CD4-positive, CD25-positive, alpha-beta regulatory T cell (primary cell): ENCODE data around the gene CBARP. TPM values are rescaled to one million over a fixed set of nuclear protein-coding genes. Genes with fewer than 3 reads are reported as not detected.

Experiments used
- ATAC-seq, 2 donors: fragments of 150-1000 bp; cut with Tn5 transposase; one replicate each; pipeline ENCODE4 v1.10.0; 2021; ENCODE audit warnings: low read depth in 2 of 2, moderate number of reproducible peaks in 2 of 2, moderate library complexity in 1 of 2
- DNase-seq, 3 donors: peaks; one replicate each; pipeline versions ENCODE4 v3.0.0 to v3.0.0-alpha.2; 2012 to 2022; ENCODE audit warnings: mixed read lengths in 1 of 3
- H3K27ac ChIP-seq: one replicate; pipeline ENCODE4 v1.7.0; 2013; ENCODE audit warnings: mild to moderate bottlenecking, low read length; ENCODE audit not compliant: insufficient read depth, poor library complexity, severe bottlenecking
- H3K27me3 ChIP-seq: one replicate; pipeline ENCODE4 v1.7.0; 2013; ENCODE audit warnings: low read length; ENCODE audit not compliant: control insufficient read depth, insufficient read depth
- H3K36me3 ChIP-seq: one replicate; pipeline ENCODE4 v1.7.0; 2013; ENCODE audit warnings: mild to moderate bottlenecking, low read length, moderate library complexity; ENCODE audit not compliant: control insufficient read depth, insufficient read depth
- H3K4me1 ChIP-seq: 2 replicates; pipeline ENCODE4 v1.7.0; 2013; ENCODE audit warnings: mild to moderate bottlenecking, low read length; ENCODE audit not compliant: insufficient read depth, control insufficient read depth, poor library complexity, severe bottlenecking
- H3K4me3 ChIP-seq: one replicate; pipeline ENCODE4 v1.7.0; 2013; ENCODE audit warnings: low read depth, mild to moderate bottlenecking, low read length, moderate library complexity
- H3K9me3 ChIP-seq, 2 experiments: 1 replicate in 1 of 2; 2 replicates in 1 of 2; pipeline ENCODE4 v1.7.0; 2013; ENCODE audit warnings: low read length in 2 of 2, mild to moderate bottlenecking in 1 of 2, moderate library complexity in 1 of 2; ENCODE audit not compliant: control insufficient read depth in 2 of 2
- H3K27ac Mint-ChIP-seq, 3 donors: one replicate each; pipeline ENCODE4 v1.8.0; 2020 to 2022; ENCODE audit warnings: mild to moderate bottlenecking in 3 of 3, mixed read lengths in 3 of 3, moderate library complexity in 2 of 3
- H3K27me3 Mint-ChIP-seq: one replicate; pipeline ENCODE4 v1.8.0; 2022; ENCODE audit warnings: mild to moderate bottlenecking, mixed read lengths
- H3K36me3 Mint-ChIP-seq: one replicate; pipeline ENCODE4 v1.8.0; 2020; ENCODE audit warnings: mixed read lengths
- H3K4me1 Mint-ChIP-seq, 4 donors: one replicate each; pipeline ENCODE4 v1.8.0; 2020 to 2022; ENCODE audit warnings: mixed read lengths in 4 of 4, mild to moderate bottlenecking in 1 of 4
- H3K4me3 Mint-ChIP-seq, 4 donors: one replicate each; pipeline ENCODE4 v1.8.0; 2020 to 2022; ENCODE audit warnings: mild to moderate bottlenecking in 4 of 4, mixed read lengths in 4 of 4, moderate library complexity in 3 of 4
- H3K9me3 Mint-ChIP-seq, 7 donors: one replicate each; pipeline ENCODE4 v1.8.0; 2020 to 2022; ENCODE audit warnings: mixed read lengths in 7 of 7, mild to moderate bottlenecking in 3 of 7, moderate library complexity in 2 of 7
- polyA plus RNA-seq, 4 donors: library from polyadenylated mRNA; unstranded; fragments of 300-500 nt; fragmentation: Illumina TruSeq; gene quantifications; one replicate each; pipeline ENCODE4 v1.2.3, GENCODE V29; 2021
- total RNA-seq: library from RNA; stranded (reverse); gene quantifications from one replicate; pipeline ENCODE4 v1.2.3, GENCODE V29; 2022

The CBARP gene
- total and polyA plus RNA-seq, 5 donors from 2014 or later: 0.12 TPM; not detected in 4

- H3K27ac Mint-ChIP-seq: no peak overlapping the region
- Histone ChIP-seq H3K4me1 (peaks cover 25% of the 10 kb centered on the region), H3K27ac (no peak overlapping the region), H3K4me3 (no peak overlapping the region), H3K9me3 (no peaks in the 10 kb centered on the region), H3K36me3 (no peaks in the 10 kb centered on the region), H3K27me3 (no peaks in the 10 kb centered on the region)
- DNase-seq (no peak), ATAC-seq (no peak)
- H3K4me1 Mint-ChIP-seq: peaks cover 0 to 20% (median 10%) of the 10 kb centered on the region in 4 donors
- peaks cover 16% of the 10 kb centered on the region for H3K27me3 Mint-ChIP-seq
- no peaks in the 10 kb centered on the region for H3K36me3 Mint-ChIP-seq
- peaks cover 0 to 3% (median 0%) of the 10 kb centered on the region in 7 donors for H3K9me3 Mint-ChIP-seq
- H3K4me3 Mint-ChIP-seq: peak overlapping the region in 1 of 4 donors; percentile 47
These were observed 1.9 kb downstream of the CBARP start for GRCh38 chr19:1235625-1236538.

GRCh38 chr19:1234955-1235380 lies 2.8 kb downstream of the CBARP start:
- ATAC-seq: no peak
- peaks cover 0 to 17% (median 10%) of the 10 kb centered on the region in 4 donors for H3K4me1 Mint-ChIP-seq
- H3K27me3 Mint-ChIP-seq: peaks cover 16% of the 10 kb centered on the region
- H3K36me3 Mint-ChIP-seq: no peaks in the 10 kb centered on the region
- Histone ChIP-seq H3K36me3 (no peaks in the 10 kb centered on the region), H3K4me3 (no peak overlapping the region), H3K27me3 (no peaks in the 10 kb centered on the region), H3K27ac (no peak overlapping the region), H3K9me3 (no peaks in the 10 kb centered on the region), H3K4me1 (peaks cover 18% of the 10 kb centered on the region)
- peaks cover 0 to 3% (median 0%) of the 10 kb centered on the region in 7 donors for H3K9me3 Mint-ChIP-seq
- no peak for DNase-seq
- no peak overlapping the region for H3K4me3 Mint-ChIP-seq
- H3K27ac Mint-ChIP-seq: no peak overlapping the region

- no peak for DNase-seq
- Mint-ChIP-seq H3K4me3 (peak overlapping the region in 1 of 4 donors; percentile 77), H3K9me3 (peaks cover 0 to under 1% (median 0%) of the 10 kb centered on the region in 7 donors), H3K27ac (no peak overlapping the region), H3K4me1 (peaks cover 0 to 14% (median 7%) of the 10 kb centered on the region in 4 donors), H3K27me3 (peaks cover 12% of the 10 kb centered on the region), H3K36me3 (no peaks in the 10 kb centered on the region)
- Histone ChIP-seq H3K27me3 (no peaks in the 10 kb centered on the region), H3K27ac (no peak overlapping the region), H3K4me1 (peaks cover 14% of the 10 kb centered on the region), H3K9me3 (no peaks in the 10 kb centered on the region), H3K36me3 (no peaks in the 10 kb centered on the region), H3K4me3 (no peak overlapping the region)
- no peak for ATAC-seq
These were observed 3.5 kb downstream of the CBARP start for GRCh38 chr19:1234051-1234954.

GRCh38 chr19:1233115-1233667 lies 4.6 kb downstream of the CBARP start:
- Histone ChIP-seq H3K27ac (no peak overlapping the region), H3K4me3 (no peak overlapping the region), H3K4me1 (peaks cover 10% of the 10 kb centered on the region), H3K36me3 (no peaks in the 10 kb centered on the region), H3K9me3 (no peaks in the 10 kb centered on the region), H3K27me3 (no peaks in the 10 kb centered on the region)
- Mint-ChIP-seq H3K27me3 (peaks cover 1% of the 10 kb centered on the region), H3K9me3 (no peaks in the 10 kb centered on the region), H3K4me3 (no peak overlapping the region), H3K36me3 (no peaks in the 10 kb centered on the region), H3K27ac (no peak overlapping the region), H3K4me1 (peaks cover 0 to 3% (median 0%) of the 10 kb centered on the region in 4 donors)
- ATAC-seq: no peak
- no peak for DNase-seq

- no peak overlapping the region for H3K27ac Mint-ChIP-seq
- H3K9me3 Mint-ChIP-seq: no peaks in the 10 kb centered on the region
- no peaks in the 10 kb centered on the region for H3K27me3 Mint-ChIP-seq
These were observed 5.1 kb downstream of the CBARP start for GRCh38 chr19:1232652-1233072.

GRCh38 chr19:1231729-1232637 lies 5.8 kb downstream of the CBARP start:
- Histone ChIP-seq H3K9me3 (no peaks in the 10 kb centered on the region), H3K4me3 (no peak overlapping the region), H3K27ac (no peak overlapping the region), H3K36me3 (no peaks in the 10 kb centered on the region), H3K27me3 (no peaks in the 10 kb centered on the region), H3K4me1 (peaks cover 2% of the 10 kb centered on the region)
- Mint-ChIP-seq H3K27ac (peak overlapping the region in 1 of 3 donors; percentile 86), H3K4me1 (peaks cover 0 to 2% (median 0%) of the 10 kb centered on the region in 4 donors), H3K9me3 (no peaks in the 10 kb centered on the region), H3K4me3 (peak overlapping the region in 1 of 4 donors; percentile 62), H3K27me3 (no peaks in the 10 kb centered on the region), H3K36me3 (no peaks in the 10 kb centered on the region)
- ATAC-seq: no peak
- DNase-seq: no peak

More at GRCh38 chr19:1232652-1233072, 5.1 kb downstream of the CBARP start:
- H3K27me3 ChIP-seq: no peaks in the 10 kb centered on the region
- peaks cover 7% of the 10 kb centered on the region for H3K4me1 ChIP-seq
- H3K4me3 Mint-ChIP-seq: peak overlapping the region in 1 of 4 donors; percentile 62
- H3K36me3 ChIP-seq: no peaks in the 10 kb centered on the region
- ATAC-seq (no peak), DNase-seq (no peak)
- H3K27ac ChIP-seq: no peak overlapping the region
- no peak overlapping the region for H3K4me3 ChIP-seq
- no peaks in the 10 kb centered on the region for H3K9me3 ChIP-seq
- H3K36me3 Mint-ChIP-seq: no peaks in the 10 kb centered on the region
- peaks cover 0 to 2% (median 0%) of the 10 kb centered on the region in 4 donors for H3K4me1 Mint-ChIP-seq
